ENCODE data around the gene C17orf58.

DNA sequence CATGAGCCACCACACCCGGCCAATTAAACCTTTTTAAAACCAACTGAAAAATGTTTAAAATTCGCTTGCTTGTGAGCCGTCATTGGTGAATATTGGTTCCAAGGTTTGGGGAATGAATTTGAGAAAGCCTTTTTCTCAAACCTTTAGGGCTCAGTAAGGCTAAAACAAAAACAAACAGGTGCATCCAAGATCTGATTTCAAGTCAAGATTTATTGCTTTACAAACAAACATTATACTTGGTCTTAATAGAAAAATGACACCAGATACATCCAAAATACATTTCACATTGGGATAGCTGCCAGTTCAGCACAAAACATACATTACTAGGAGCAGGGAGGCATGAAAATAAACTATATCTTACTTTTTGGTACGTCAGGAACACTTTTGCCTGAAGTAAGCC lies 5.4 kb downstream of the C17orf58 start:
- TF ChIP-seq EZH2phosphoT487 (IDR thresholded peaks at IDR 0.05; ENCODE audit: unreplicated experiment) (no peak), POLR2AphosphoS5 (IDR thresholded peaks at IDR 0.05; ENCODE audit: low read depth) (no peak), CREB1 (CRISPR knock-in tag; IDR thresholded peaks at IDR 0.05; ENCODE audit: low read depth) (no peak), EZH2 (IDR thresholded peaks at IDR 0.05; ENCODE audit: low read depth, unreplicated experiment) (no peak), NANOG (IDR thresholded peaks at IDR 0.05; ENCODE audit: borderline replicate concordance) (no peak), JUNB (IDR thresholded peaks at IDR 0.05; ENCODE audit: unreplicated experiment) (no peak), ZNF114 (CRISPR knock-in tag; IDR thresholded peaks at IDR 0.05) (no peak), STAT1 (IDR thresholded peaks at IDR 0.05; ENCODE audit: unreplicated experiment) (no peak), ZNF331 (CRISPR knock-in tag; IDR thresholded peaks at IDR 0.05; ENCODE audit: low read depth) (no peak)
- TF ChIP-seq, protein P1, sequence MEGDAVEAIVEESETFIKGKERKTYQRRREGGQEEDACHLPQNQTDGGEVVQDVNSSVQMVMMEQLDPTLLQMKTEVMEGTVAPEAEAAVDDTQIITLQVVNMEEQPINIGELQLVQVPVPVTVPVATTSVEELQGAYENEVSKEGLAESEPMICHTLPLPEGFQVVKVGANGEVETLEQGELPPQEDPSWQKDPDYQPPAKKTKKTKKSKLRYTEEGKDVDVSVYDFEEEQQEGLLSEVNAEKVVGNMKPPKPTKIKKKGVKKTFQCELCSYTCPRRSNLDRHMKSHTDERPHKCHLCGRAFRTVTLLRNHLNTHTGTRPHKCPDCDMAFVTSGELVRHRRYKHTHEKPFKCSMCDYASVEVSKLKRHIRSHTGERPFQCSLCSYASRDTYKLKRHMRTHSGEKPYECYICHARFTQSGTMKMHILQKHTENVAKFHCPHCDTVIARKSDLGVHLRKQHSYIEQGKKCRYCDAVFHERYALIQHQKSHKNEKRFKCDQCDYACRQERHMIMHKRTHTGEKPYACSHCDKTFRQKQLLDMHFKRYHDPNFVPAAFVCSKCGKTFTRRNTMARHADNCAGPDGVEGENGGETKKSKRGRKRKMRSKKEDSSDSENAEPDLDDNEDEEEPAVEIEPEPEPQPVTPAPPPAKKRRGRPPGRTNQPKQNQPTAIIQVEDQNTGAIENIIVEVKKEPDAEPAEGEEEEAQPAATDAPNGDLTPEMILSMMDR (conservative IDR thresholded peaks at IDR 0.05; ENCODE audit: low read depth in 2 of 2), result no peak
- TF ChIP-seq, protein P2, sequence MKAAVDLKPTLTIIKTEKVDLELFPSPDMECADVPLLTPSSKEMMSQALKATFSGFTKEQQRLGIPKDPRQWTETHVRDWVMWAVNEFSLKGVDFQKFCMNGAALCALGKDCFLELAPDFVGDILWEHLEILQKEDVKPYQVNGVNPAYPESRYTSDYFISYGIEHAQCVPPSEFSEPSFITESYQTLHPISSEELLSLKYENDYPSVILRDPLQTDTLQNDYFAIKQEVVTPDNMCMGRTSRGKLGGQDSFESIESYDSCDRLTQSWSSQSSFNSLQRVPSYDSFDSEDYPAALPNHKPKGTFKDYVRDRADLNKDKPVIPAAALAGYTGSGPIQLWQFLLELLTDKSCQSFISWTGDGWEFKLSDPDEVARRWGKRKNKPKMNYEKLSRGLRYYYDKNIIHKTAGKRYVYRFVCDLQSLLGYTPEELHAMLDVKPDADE (IDR thresholded peaks at IDR 0.05), result no peak
- TF ChIP-seq, protein P3, sequence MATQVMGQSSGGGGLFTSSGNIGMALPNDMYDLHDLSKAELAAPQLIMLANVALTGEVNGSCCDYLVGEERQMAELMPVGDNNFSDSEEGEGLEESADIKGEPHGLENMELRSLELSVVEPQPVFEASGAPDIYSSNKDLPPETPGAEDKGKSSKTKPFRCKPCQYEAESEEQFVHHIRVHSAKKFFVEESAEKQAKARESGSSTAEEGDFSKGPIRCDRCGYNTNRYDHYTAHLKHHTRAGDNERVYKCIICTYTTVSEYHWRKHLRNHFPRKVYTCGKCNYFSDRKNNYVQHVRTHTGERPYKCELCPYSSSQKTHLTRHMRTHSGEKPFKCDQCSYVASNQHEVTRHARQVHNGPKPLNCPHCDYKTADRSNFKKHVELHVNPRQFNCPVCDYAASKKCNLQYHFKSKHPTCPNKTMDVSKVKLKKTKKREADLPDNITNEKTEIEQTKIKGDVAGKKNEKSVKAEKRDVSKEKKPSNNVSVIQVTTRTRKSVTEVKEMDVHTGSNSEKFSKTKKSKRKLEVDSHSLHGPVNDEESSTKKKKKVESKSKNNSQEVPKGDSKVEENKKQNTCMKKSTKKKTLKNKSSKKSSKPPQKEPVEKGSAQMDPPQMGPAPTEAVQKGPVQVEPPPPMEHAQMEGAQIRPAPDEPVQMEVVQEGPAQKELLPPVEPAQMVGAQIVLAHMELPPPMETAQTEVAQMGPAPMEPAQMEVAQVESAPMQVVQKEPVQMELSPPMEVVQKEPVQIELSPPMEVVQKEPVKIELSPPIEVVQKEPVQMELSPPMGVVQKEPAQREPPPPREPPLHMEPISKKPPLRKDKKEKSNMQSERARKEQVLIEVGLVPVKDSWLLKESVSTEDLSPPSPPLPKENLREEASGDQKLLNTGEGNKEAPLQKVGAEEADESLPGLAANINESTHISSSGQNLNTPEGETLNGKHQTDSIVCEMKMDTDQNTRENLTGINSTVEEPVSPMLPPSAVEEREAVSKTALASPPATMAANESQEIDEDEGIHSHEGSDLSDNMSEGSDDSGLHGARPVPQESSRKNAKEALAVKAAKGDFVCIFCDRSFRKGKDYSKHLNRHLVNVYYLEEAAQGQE (IDR thresholded peaks at IDR 0.05; ENCODE audit: unreplicated experiment), result no peak
- TF ChIP-seq, protein P4, sequence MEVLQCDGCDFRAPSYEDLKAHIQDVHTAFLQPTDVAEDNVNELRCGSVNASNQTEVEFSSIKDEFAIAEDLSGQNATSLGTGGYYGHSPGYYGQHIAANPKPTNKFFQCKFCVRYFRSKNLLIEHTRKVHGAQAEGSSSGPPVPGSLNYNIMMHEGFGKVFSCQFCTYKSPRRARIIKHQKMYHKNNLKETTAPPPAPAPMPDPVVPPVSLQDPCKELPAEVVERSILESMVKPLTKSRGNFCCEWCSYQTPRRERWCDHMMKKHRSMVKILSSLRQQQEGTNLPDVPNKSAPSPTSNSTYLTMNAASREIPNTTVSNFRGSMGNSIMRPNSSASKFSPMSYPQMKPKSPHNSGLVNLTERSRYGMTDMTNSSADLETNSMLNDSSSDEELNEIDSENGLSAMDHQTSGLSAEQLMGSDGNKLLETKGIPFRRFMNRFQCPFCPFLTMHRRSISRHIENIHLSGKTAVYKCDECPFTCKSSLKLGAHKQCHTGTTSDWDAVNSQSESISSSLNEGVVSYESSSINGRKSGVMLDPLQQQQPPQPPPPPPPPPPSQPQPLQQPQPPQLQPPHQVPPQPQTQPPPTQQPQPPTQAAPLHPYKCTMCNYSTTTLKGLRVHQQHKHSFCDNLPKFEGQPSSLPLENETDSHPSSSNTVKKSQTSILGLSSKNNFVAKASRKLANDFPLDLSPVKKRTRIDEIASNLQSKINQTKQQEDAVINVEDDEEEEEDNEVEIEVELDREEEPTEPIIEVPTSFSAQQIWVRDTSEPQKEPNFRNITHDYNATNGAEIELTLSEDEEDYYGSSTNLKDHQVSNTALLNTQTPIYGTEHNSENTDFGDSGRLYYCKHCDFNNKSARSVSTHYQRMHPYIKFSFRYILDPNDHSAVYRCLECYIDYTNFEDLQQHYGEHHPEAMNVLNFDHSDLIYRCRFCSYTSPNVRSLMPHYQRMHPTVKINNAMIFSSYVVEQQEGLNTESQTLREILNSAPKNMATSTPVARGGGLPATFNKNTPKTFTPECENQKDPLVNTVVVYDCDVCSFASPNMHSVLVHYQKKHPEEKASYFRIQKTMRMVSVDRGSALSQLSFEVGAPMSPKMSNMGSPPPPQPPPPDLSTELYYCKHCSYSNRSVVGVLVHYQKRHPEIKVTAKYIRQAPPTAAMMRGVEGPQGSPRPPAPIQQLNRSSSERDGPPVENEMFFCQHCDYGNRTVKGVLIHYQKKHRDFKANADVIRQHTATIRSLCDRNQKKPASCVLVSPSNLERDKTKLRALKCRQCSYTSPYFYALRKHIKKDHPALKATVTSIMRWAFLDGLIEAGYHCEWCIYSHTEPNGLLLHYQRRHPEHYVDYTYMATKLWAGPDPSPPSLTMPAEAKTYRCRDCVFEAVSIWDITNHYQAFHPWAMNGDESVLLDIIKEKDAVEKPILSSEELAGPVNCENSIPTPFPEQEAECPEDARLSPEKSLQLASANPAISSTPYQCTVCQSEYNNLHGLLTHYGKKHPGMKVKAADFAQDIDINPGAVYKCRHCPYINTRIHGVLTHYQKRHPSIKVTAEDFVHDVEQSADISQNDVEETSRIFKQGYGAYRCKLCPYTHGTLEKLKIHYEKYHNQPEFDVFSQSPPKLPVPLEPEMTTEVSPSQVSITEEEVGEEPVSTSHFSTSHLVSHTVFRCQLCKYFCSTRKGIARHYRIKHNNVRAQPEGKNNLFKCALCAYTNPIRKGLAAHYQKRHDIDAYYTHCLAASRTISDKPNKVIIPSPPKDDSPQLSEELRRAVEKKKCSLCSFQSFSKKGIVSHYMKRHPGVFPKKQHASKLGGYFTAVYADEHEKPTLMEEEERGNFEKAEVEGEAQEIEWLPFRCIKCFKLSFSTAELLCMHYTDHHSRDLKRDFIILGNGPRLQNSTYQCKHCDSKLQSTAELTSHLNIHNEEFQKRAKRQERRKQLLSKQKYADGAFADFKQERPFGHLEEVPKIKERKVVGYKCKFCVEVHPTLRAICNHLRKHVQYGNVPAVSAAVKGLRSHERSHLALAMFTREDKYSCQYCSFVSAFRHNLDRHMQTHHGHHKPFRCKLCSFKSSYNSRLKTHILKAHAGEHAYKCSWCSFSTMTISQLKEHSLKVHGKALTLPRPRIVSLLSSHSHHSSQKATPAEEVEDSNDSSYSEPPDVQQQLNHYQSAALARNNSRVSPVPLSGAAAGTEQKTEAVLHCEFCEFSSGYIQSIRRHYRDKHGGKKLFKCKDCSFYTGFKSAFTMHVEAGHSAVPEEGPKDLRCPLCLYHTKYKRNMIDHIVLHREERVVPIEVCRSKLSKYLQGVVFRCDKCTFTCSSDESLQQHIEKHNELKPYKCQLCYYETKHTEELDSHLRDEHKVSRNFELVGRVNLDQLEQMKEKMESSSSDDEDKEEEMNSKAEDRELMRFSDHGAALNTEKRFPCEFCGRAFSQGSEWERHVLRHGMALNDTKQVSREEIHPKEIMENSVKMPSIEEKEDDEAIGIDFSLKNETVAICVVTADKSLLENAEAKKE (CRISPR knock-in tag; IDR thresholded peaks at IDR 0.05), result no peak
